Keratinocyte (primary cell): ENCODE measurements around the gene DVL2. TPM values are rescaled to one million over a fixed set of nuclear protein-coding genes. Genes with fewer than 3 reads are reported as not detected.
A peak's percentile ranks its signal among the peaks of the same experiment; 100 is the strongest.

Experiments used
- DNase-seq: peaks from one replicate; pipeline ENCODE4 v3.0.0-alpha.2; 2011; ENCODE audit warnings: low read depth, missing footprints, low spot score
- FAIRE-seq: peaks from 2 replicates; lab custom pipeline; 2011; peaks lifted over from hg19 to GRCh38; lab: Jason Lieb, UNC
- H2AFZ ChIP-seq: 2 replicates; pipeline ENCODE4 v1.6.0; 2012; ENCODE audit warnings: low read length, control low read depth, inconsistent platforms; ENCODE audit not compliant: control insufficient read depth
- H3K27ac ChIP-seq: 2 replicates; pipeline ENCODE4 v1.5.1; 2011; ENCODE audit warnings: low read length; ENCODE audit not compliant: control insufficient read depth, insufficient read depth
- H3K27me3 ChIP-seq: 3 replicates; pipeline ENCODE4 v1.6.0; 2011; ENCODE audit warnings: low read length; ENCODE audit not compliant: control insufficient read depth, insufficient read depth; ENCODE audit errors: extremely low read depth
- H3K36me3 ChIP-seq, 2 experiments: 2 replicates in 1 of 2; 3 replicates in 1 of 2; pipeline ENCODE4 v1.5.1; 2011; ENCODE audit warnings: low read length in 2 of 2, mild to moderate bottlenecking in 1 of 2; ENCODE audit not compliant: control insufficient read depth in 2 of 2, insufficient read depth in 2 of 2; ENCODE audit errors: extremely low read depth in 1 of 2
- H3K4me1 ChIP-seq: 3 replicates; pipeline ENCODE4 v1.5.1; 2011; ENCODE audit warnings: low read length; ENCODE audit not compliant: control insufficient read depth, insufficient read depth; ENCODE audit errors: extremely low read depth
- H3K4me2 ChIP-seq: 3 replicates; pipeline ENCODE4 v1.6.0; 2011; ENCODE audit warnings: low read depth, low read length; ENCODE audit not compliant: control insufficient read depth, insufficient read depth; ENCODE audit errors: extremely low read depth
- H3K4me3 ChIP-seq, 3 experiments: fragments of 200-600 bp in 1 of 3; sonication (generic) in 1 of 3; 2 replicates in 2 of 3; 3 replicates in 1 of 3; pipeline ENCODE4 v1.5.1; 2011 to 2016; ENCODE audit warnings: low read length in 3 of 3, mild to moderate bottlenecking in 3 of 3, control low read depth in 2 of 3, inconsistent platforms in 1 of 3, low read depth in 1 of 3, mixed read lengths in 1 of 3, mixed run types in 1 of 3, moderate library complexity in 1 of 3; ENCODE audit not compliant: control insufficient read depth in 2 of 3, insufficient read depth in 2 of 3; ENCODE audit errors: extremely low read depth in 1 of 3
- H3K79me2 ChIP-seq: 2 replicates; pipeline ENCODE4 v1.6.0; 2012; ENCODE audit warnings: low read length; ENCODE audit not compliant: control insufficient read depth, insufficient read depth
- H3K9ac ChIP-seq: 3 replicates; pipeline ENCODE4 v1.6.0; 2011; ENCODE audit warnings: low read length; ENCODE audit not compliant: control insufficient read depth, insufficient read depth; ENCODE audit errors: extremely low read depth
- H3K9me1 ChIP-seq: 3 replicates; pipeline ENCODE4 v1.6.0; 2011; ENCODE audit warnings: low read length; ENCODE audit not compliant: control insufficient read depth, insufficient read depth; ENCODE audit errors: extremely low read depth
- H3K9me3 ChIP-seq: 2 replicates; pipeline ENCODE4 v1.5.1; 2012; ENCODE audit warnings: low read depth, low read length; ENCODE audit not compliant: control insufficient read depth
- H4K20me1 ChIP-seq: 3 replicates; pipeline ENCODE4 v1.6.0; 2011; ENCODE audit warnings: low read length; ENCODE audit not compliant: control insufficient read depth, insufficient read depth; ENCODE audit errors: extremely low read depth
- EZH2 ChIP-seq: IDR thresholded peaks from one replicate; pipeline ENCODE4 v1.6.1; 2012; ENCODE audit warnings: inconsistent platforms, mild to moderate bottlenecking, low read length, moderate library complexity
- dilution Hi-C: fragments of 300-500 bp; cut with MboI; formaldehyde crosslinking; loops from one replicate; pipeline ENCODE4 v1.7.0; 2020; ENCODE audit warnings: low sequenced_read_pairs; ENCODE audit not compliant: extremely low pct_ligation_motif_present
- polyA plus RNA-seq, 5 experiments: library from polyadenylated mRNA; depleted of rRNA in 3 of 5; stranded (reverse) in 3 of 5; stranded (forward) in 1 of 5; unstranded in 1 of 5; fragments of >200 nt; gene quantifications; 1 replicate in 1 of 5; 2 replicates in 3 of 5; 3 replicates in 1 of 5; pipeline versions ENCODE4 v1.2.1 to v1.2.3, GENCODE V29; 2011 to 2012; ENCODE audit warnings: missing spikeins in 2 of 5, low read depth in 1 of 5, low replicate concordance in 1 of 5
- TF ChIP-seq, protein P1 (sequence below), 3 experiments: IDR thresholded peaks in 1 of 3; conservative IDR thresholded peaks in 1 of 3; optimal IDR thresholded peaks in 1 of 3; 2 replicates in 2 of 3; 3 replicates in 1 of 3; pipeline versions ENCODE3 to v1.5.1; 2011; ENCODE audit warnings: low read length in 3 of 3, mild to moderate bottlenecking in 3 of 3, moderate library complexity in 2 of 3, control low read depth in 1 of 3, inconsistent platforms in 1 of 3; ENCODE audit not compliant: insufficient read depth in 2 of 3; ENCODE audit errors: extremely low read depth in 1 of 3

Gene DVL2
- polyA plus RNA-seq, 1 donor (not counting 4 experiments of a cell fraction or from before 2014, with no cell fraction given): 3.7 TPM

DNA sequence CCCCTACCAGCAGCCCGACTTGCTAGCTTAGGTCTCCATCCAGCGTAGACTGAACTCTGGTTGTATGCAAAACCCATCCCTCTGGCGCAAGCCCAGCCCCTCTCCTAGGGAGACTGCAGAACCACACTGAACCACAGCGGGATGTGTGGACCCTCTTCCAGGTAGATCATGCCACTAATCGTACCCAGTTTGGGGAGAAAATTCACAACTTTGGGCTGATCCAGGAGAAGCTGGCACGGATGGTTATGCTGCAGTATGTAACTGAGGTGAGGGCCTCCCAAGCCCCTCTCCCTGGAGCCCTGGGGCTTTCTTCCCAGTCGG lies 11.4 kb downstream of the DVL2 start:
- Histone ChIP-seq H3K27me3 (no peaks in the 10 kb centered on the region), H3K4me3 (no peak overlapping the region), H3K9ac (no peak overlapping the region), H2AFZ (no peak overlapping the region), H3K4me2 (no peak overlapping the region), H3K9me1 (no peaks in the 10 kb centered on the region), H3K4me1 (peaks cover 29% of the 10 kb centered on the region), H3K27ac (no peak overlapping the region), H4K20me1 (peaks cover 5% of the 10 kb centered on the region), H3K9me3 (no peaks in the 10 kb centered on the region), H3K79me2 (peaks cover 10% of the 10 kb centered on the region), H3K36me3 (peaks cover 39 to 50% of the 10 kb centered on the region in 2 experiments)
- FAIRE-seq (no peak), DNase-seq (no peak)
- TF ChIP-seq EZH2: no peak
- TF ChIP-seq, protein P1, sequence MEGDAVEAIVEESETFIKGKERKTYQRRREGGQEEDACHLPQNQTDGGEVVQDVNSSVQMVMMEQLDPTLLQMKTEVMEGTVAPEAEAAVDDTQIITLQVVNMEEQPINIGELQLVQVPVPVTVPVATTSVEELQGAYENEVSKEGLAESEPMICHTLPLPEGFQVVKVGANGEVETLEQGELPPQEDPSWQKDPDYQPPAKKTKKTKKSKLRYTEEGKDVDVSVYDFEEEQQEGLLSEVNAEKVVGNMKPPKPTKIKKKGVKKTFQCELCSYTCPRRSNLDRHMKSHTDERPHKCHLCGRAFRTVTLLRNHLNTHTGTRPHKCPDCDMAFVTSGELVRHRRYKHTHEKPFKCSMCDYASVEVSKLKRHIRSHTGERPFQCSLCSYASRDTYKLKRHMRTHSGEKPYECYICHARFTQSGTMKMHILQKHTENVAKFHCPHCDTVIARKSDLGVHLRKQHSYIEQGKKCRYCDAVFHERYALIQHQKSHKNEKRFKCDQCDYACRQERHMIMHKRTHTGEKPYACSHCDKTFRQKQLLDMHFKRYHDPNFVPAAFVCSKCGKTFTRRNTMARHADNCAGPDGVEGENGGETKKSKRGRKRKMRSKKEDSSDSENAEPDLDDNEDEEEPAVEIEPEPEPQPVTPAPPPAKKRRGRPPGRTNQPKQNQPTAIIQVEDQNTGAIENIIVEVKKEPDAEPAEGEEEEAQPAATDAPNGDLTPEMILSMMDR (optimal IDR thresholded peaks at IDR 0.05 in 1 of 3, IDR thresholded peaks at IDR 0.05 in 1 of 3, conservative IDR thresholded peaks at IDR 0.05 in 1 of 3; ENCODE audit: extremely low read depth in 1 of 3, insufficient read depth in 2 of 3, low read length in 3 of 3): no peak
- dilution Hi-C loops: no loop called here

DNA sequence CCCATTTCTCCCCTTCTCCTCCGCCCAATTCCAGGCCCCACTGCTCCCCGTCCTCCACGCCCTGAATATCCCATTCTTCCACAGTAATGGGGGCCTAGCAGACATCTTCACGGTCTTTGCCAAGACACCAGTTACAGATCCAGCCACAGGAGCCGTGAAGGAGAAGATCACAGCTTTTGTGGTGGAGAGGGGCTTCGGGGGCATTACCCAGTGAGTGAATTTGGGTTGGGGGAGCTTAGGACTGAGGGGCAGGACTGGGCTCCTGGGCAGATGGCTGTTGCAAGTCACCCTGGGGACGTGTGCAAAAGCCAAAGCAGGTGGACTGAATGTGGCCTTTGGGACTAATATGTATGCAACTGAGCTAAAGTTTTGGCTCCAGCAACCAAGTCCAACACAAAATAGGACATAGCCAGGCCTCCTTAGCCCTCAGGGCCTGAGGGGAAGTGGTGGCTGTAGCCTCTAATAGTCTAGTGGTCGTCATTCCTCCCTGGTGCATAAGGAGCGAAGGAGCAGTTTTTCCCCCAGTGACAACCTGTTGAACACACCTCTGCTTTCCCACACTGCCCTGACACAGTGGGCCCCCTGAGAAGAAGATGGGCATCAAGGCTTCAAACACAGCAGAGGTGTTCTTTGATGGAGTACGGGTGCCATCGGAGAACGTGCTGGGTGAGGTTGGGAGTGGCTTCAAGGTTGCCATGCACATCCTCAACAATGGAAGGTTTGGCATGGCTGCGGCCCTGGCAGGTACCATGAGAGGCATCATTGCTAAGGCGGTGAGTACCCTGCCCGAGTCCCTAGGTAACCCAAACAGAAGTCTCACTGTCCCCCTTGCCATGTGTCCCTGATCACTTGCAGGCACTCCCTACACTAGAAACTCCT lies 12.0 kb downstream of the DVL2 start:
- no peak overlapping the region for H3K27ac ChIP-seq
- H3K9ac ChIP-seq: peak overlapping the region; percentile 19
- peaks cover 36 to 49% of the 10 kb centered on the region in 2 experiments for H3K36me3 ChIP-seq
- peaks cover 5% of the 10 kb centered on the region for H4K20me1 ChIP-seq
- dilution Hi-C loops: no loop called here
- peaks cover 28% of the 10 kb centered on the region for H3K4me1 ChIP-seq
- FAIRE-seq (no peak), DNase-seq (no peak)
- peaks cover 10% of the 10 kb centered on the region for H3K79me2 ChIP-seq
- no peaks in the 10 kb centered on the region for H3K27me3 ChIP-seq
- no peak overlapping the region for H3K4me3 ChIP-seq
- H3K9me3 ChIP-seq: no peaks in the 10 kb centered on the region
- H2AFZ ChIP-seq: no peak overlapping the region
- no peaks in the 10 kb centered on the region for H3K9me1 ChIP-seq
- no peak for TF ChIP-seq EZH2
- TF ChIP-seq, protein P1 (optimal IDR thresholded peaks at IDR 0.05 in 1 of 3, IDR thresholded peaks at IDR 0.05 in 1 of 3, conservative IDR thresholded peaks at IDR 0.05 in 1 of 3; ENCODE audit: extremely low read depth in 1 of 3, insufficient read depth in 2 of 3, low read length in 3 of 3): no peak
- H3K4me2 ChIP-seq: no peak overlapping the region
